NB4 (cell line): ENCODE data around the gene RETREG1.
"Not testable (repeated sequence)": the region's sequence is repeated elsewhere in the genome, so short reads cannot be mapped to it uniquely, and the experiment has no call there.

ENCODE experiments used
- MYC ChIP-seq: IDR thresholded peaks from 2 replicates; pipeline ENCODE4 v1.6.1; 2011; ENCODE audit warnings: low read depth, low read length
- POLR2A ChIP-seq: IDR thresholded peaks from 2 replicates; pipeline ENCODE4 v1.6.1; 2011; ENCODE audit warnings: mild to moderate bottlenecking; ENCODE audit not compliant: insufficient read length; ENCODE audit errors: extremely low read depth
- TF ChIP-seq, protein P1 (sequence below): IDR thresholded peaks from one replicate; pipeline ENCODE4 v1.5.1; 2012; ENCODE audit warnings: low read depth, low read length
- TF ChIP-seq, protein P2 (sequence below): IDR thresholded peaks from 2 replicates; pipeline ENCODE4 v1.6.1; 2011; ENCODE audit warnings: low read depth, low read length

DNA sequence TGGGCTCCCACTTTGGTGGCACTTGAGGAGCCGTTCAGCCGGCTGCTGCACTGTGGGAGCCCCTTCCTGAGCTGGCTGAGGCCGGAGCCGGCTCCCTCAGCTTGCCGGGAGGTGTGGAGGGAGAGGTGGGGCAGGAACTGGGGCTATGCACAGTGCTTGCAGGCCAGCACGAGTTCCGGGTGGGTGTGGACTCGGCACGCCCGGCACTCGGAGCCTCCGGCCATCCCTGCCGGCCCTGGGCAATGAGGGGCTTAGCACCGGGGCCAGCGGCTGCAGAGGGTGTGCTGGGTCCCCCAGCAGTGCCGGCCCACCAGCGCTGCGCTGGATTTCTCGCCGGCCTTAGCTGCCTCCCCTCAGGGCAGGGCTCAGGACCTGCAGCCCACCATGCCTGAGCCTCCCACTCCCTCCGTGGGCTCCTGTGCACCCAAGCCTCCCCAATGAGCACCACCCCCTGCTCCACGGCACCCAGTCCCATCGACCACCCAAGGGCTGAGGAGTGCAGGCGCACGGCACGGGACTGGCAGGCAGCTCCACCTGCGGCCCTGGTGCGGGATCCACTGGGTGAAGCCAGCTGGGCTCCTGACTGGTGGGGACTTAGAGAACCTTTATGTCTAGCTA is 180.6 kb downstream of the RETREG1 start:
- TF ChIP-seq, protein P1, sequence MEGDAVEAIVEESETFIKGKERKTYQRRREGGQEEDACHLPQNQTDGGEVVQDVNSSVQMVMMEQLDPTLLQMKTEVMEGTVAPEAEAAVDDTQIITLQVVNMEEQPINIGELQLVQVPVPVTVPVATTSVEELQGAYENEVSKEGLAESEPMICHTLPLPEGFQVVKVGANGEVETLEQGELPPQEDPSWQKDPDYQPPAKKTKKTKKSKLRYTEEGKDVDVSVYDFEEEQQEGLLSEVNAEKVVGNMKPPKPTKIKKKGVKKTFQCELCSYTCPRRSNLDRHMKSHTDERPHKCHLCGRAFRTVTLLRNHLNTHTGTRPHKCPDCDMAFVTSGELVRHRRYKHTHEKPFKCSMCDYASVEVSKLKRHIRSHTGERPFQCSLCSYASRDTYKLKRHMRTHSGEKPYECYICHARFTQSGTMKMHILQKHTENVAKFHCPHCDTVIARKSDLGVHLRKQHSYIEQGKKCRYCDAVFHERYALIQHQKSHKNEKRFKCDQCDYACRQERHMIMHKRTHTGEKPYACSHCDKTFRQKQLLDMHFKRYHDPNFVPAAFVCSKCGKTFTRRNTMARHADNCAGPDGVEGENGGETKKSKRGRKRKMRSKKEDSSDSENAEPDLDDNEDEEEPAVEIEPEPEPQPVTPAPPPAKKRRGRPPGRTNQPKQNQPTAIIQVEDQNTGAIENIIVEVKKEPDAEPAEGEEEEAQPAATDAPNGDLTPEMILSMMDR, result not testable (repeated sequence)
- TF ChIP-seq POLR2A, MYC: not testable (repeated sequence)
- TF ChIP-seq, protein P2, sequence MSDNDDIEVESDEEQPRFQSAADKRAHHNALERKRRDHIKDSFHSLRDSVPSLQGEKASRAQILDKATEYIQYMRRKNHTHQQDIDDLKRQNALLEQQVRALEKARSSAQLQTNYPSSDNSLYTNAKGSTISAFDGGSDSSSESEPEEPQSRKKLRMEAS, result not testable (repeated sequence)
